GM19372 (cell line): Measurements from ENCODE around the gene TTLL4.
"Not testable (repeated sequence)": the region's sequence is repeated elsewhere in the genome, so short reads cannot be mapped to it uniquely, and the experiment has no call there.

Experiments used
- ATAC-seq: cut with Tn5 transposase; IDR thresholded peaks from one replicate; pipeline ENCODE4 v1.9.1; 2021; ENCODE audit warnings: mild to moderate bottlenecking, low read depth, moderate library complexity; ENCODE audit not compliant: unreplicated experiment

TTLL4 gene

GRCh38 chr2:218710687-218711549, at the start of gene TTLL4:
Gene TTLL4 (plus strand): TSS chr2:218710835. CDS start chr2:218737677, 26,842 bp downstream.
- ATAC-seq = peak; percentile 88

GRCh38 chr2:218662377-218662776, 48.3 kb upstream of the TTLL4 start:
- ATAC-seq = no peak

- no peak for ATAC-seq
Measured at GRCh38 chr2:218662827-218663226, 47.8 kb upstream of the TTLL4 start.

- ATAC-seq = no peak
Measured at GRCh38 chr2:218663901-218664300, 46.7 kb upstream of the TTLL4 start.

- no peak for ATAC-seq
Measured at GRCh38 chr2:218664653-218665052, 46.0 kb upstream of the TTLL4 start.

GRCh38 chr2:218671097-218671653, 39.5 kb upstream of the TTLL4 start:
- ATAC-seq = no peak

- peak; percentile 100 for ATAC-seq
Measured at GRCh38 chr2:218671654-218672566, 38.7 kb upstream of the TTLL4 start, which contains the start of the genes RNF25 and STK36. Gene RNF25 (minus strand): TSS chr2:218672002. CDS start chr2:218671970, 32 bp downstream. Gene STK36 (plus strand): TSS chr2:218672086. CDS start chr2:218672830, 744 bp downstream.

GRCh38 chr2:218679119-218679518, 31.5 kb upstream of the TTLL4 start:
- no peak for ATAC-seq

GRCh38 chr2:218680061-218680460, 30.6 kb upstream of the TTLL4 start:
- no peak for ATAC-seq

GRCh38 chr2:218687400-218688060, 23.1 kb upstream of the TTLL4 start:
- ATAC-seq = not testable (repeated sequence)

GRCh38 chr2:218691234-218691633, 19.4 kb upstream of the TTLL4 start:
- no peak for ATAC-seq

GRCh38 chr2:218694405-218695145, 16.1 kb upstream of the TTLL4 start:
- ATAC-seq = no peak

GRCh38 chr2:218698885-218699284, 11.8 kb upstream of the TTLL4 start:
- no peak for ATAC-seq

GRCh38 chr2:218701806-218702205, 8.8 kb upstream of the TTLL4 start:
- ATAC-seq = no peak

- no peak for ATAC-seq
Measured at GRCh38 chr2:218703341-218703740, 7.3 kb upstream of the TTLL4 start.

- no peak for ATAC-seq
Measured at GRCh38 chr2:218708086-218708485, 2.5 kb upstream of the TTLL4 start.

GRCh38 chr2:218709908-218710307, 727 bp upstream of the TTLL4 start:
- no peak for ATAC-seq

GRCh38 chr2:218710334-218710686, 325 bp upstream of the TTLL4 start:
- no peak for ATAC-seq

- ATAC-seq = no peak
Measured at GRCh38 chr2:218711550-218711929, 905 bp downstream of the TTLL4 start.

GRCh38 chr2:218713922-218714321, 3.3 kb downstream of the TTLL4 start:
- ATAC-seq = no peak
